DND-41 (cell line): ENCODE results near the gene NME9.

Experiments
- EZH2 ChIP-seq: IDR thresholded peaks from 3 replicates; pipeline ENCODE4 v1.6.1; 2012; ENCODE audit warnings: borderline replicate concordance, low read depth, mild to moderate bottlenecking, moderate library complexity, low read length, inconsistent platforms; ENCODE audit not compliant: severe bottlenecking
- TF ChIP-seq, protein P1 (sequence below): IDR thresholded peaks from 2 replicates; pipeline ENCODE4 v1.5.1; 2012; ENCODE audit warnings: borderline replicate concordance, low read length, moderate library complexity, mild to moderate bottlenecking; ENCODE audit not compliant: poor library complexity, severe bottlenecking; ENCODE audit errors: extremely low read depth

DNA sequence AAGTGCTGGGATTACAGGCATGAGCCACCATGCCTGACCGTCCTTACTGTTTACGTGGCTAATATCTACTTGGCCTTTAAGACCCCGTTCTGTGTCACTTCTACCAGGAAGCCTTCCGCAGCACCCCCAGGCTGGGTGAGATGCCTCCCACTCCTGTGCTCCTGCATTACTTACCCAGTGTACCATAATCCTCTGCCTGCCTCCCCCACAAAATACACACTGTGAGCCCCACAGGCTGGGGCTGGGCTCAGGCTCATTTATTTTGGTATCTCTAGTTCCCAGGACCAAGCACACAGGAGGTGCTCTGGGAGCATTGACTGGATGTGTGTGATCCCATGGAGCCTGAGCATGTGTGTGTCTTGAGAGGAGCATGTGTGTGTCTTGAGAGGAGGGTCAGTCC lies 33.7 kb upstream of the NME9 start:
- TF ChIP-seq EZH2 = no peak
- TF ChIP-seq, protein P1, sequence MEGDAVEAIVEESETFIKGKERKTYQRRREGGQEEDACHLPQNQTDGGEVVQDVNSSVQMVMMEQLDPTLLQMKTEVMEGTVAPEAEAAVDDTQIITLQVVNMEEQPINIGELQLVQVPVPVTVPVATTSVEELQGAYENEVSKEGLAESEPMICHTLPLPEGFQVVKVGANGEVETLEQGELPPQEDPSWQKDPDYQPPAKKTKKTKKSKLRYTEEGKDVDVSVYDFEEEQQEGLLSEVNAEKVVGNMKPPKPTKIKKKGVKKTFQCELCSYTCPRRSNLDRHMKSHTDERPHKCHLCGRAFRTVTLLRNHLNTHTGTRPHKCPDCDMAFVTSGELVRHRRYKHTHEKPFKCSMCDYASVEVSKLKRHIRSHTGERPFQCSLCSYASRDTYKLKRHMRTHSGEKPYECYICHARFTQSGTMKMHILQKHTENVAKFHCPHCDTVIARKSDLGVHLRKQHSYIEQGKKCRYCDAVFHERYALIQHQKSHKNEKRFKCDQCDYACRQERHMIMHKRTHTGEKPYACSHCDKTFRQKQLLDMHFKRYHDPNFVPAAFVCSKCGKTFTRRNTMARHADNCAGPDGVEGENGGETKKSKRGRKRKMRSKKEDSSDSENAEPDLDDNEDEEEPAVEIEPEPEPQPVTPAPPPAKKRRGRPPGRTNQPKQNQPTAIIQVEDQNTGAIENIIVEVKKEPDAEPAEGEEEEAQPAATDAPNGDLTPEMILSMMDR = no peak
